Suprapubic skin (tissue), 4 donors: Measurements from ENCODE around the gene NRXN3.

Source experiments
- EP300 ChIP-seq: sonication (generic); formaldehyde crosslinking; IDR thresholded peaks from one replicate; pipeline ENCODE4 v1.6.1; 2017; ENCODE audit warnings: antibody characterized with exemption
- POLR2A ChIP-seq, 2 donors: fragments of 450-650 bp; IDR thresholded peaks; one replicate each; pipeline ENCODE4 v1.6.1; 2017; ENCODE audit warnings: antibody characterized with exemption in 2 of 2, mild to moderate bottlenecking in 2 of 2, moderate library complexity in 2 of 2
- POLR2AphosphoS5 ChIP-seq, 3 donors: sonication (generic); formaldehyde crosslinking; IDR thresholded peaks; one replicate each; pipeline ENCODE4 v1.6.1; 2017; ENCODE audit warnings: antibody characterized with exemption in 3 of 3
- TF ChIP-seq, protein P1 (sequence below), 2 donors: fragments of 200-600 bp in 1 of 2; fragments of 450-650 bp in 1 of 2; sonication (generic) in 1 of 2; IDR thresholded peaks; one replicate each; pipeline ENCODE4 v1.5.1; 2016 to 2019; ENCODE audit warnings: antibody characterized with exemption in 2 of 2, mild to moderate bottlenecking in 1 of 2, moderate library complexity in 1 of 2

DNA sequence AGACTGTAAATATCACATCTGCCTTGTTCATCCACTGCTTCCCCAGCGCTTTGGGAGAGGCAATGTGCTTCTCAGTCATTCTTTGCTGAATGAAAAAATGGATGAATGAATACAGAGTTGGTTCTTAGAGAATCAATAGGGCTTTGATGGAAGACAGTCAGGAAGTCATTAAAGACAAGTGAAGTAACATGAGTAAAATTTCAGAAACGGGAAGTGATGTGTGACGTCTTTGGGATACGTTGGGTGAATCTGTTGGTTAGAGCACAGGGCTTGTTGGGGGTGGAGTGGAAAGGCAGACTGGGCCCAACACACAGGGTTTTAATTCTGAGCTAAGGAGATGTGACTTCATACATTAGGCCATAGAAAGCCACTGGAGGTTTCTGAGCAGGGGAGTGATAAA, 39.0 kb upstream of the NRXN3 start:
- no peak for TF ChIP-seq POLR2A (IDR thresholded peaks at IDR 0.05)
- TF ChIP-seq, protein P1, sequence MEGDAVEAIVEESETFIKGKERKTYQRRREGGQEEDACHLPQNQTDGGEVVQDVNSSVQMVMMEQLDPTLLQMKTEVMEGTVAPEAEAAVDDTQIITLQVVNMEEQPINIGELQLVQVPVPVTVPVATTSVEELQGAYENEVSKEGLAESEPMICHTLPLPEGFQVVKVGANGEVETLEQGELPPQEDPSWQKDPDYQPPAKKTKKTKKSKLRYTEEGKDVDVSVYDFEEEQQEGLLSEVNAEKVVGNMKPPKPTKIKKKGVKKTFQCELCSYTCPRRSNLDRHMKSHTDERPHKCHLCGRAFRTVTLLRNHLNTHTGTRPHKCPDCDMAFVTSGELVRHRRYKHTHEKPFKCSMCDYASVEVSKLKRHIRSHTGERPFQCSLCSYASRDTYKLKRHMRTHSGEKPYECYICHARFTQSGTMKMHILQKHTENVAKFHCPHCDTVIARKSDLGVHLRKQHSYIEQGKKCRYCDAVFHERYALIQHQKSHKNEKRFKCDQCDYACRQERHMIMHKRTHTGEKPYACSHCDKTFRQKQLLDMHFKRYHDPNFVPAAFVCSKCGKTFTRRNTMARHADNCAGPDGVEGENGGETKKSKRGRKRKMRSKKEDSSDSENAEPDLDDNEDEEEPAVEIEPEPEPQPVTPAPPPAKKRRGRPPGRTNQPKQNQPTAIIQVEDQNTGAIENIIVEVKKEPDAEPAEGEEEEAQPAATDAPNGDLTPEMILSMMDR (IDR thresholded peaks at IDR 0.05) = no peak
- TF ChIP-seq EP300 = no peak
- TF ChIP-seq POLR2AphosphoS5 (IDR thresholded peaks at IDR 0.05) = no peak
